Activated CD4-positive, alpha-beta T cell treated with anti-CD3 and anti-CD28 coated beads, Interleukin-2, amount 50 U/mL, for 4 hours (primary cell): ENCODE data around the gene COL13A1.

Experiments used
- DNase-seq, 2 experiments: peaks; one replicate each; pipeline ENCODE4 v3.0.0-alpha.2; 2020

The COL13A1 gene

GRCh38 chr10:69801434-69802315, at the start of gene COL13A1:
TSS of gene COL13A1 (plus strand) at chr10:69801906. CDS start at chr10:69802424, 518 bp downstream.
- DNase-seq = no peak

- no peak for DNase-seq
Observed at GRCh38 chr10:69752479-69752878, 49.2 kb upstream of the COL13A1 start.

GRCh38 chr10:69756279-69756678, 45.4 kb upstream of the COL13A1 start:
- DNase-seq = no peak

- DNase-seq = no peak
Observed at GRCh38 chr10:69757206-69757552, 44.5 kb upstream of the COL13A1 start.

GRCh38 chr10:69757553-69758309, 44.0 kb upstream of the COL13A1 start:
- no peak for DNase-seq

GRCh38 chr10:69758310-69758728, 43.4 kb upstream of the COL13A1 start:
- DNase-seq = no peak

- DNase-seq = no peak
Observed at GRCh38 chr10:69759641-69760040, 42.1 kb upstream of the COL13A1 start.

GRCh38 chr10:69760072-69760471, 41.6 kb upstream of the COL13A1 start:
- DNase-seq = no peak

GRCh38 chr10:69761320-69761719, 40.4 kb upstream of the COL13A1 start:
- DNase-seq = no peak

GRCh38 chr10:69766161-69766910, 35.4 kb upstream of the COL13A1 start:
- no peak for DNase-seq

GRCh38 chr10:69767793-69768192, 33.9 kb upstream of the COL13A1 start:
- DNase-seq = no peak

- DNase-seq = no peak
Observed at GRCh38 chr10:69768386-69768785, 33.3 kb upstream of the COL13A1 start.

GRCh38 chr10:69769395-69769992, 32.2 kb upstream of the COL13A1 start:
- DNase-seq = no peak

GRCh38 chr10:69772933-69773704, 28.6 kb upstream of the COL13A1 start:
- no peak for DNase-seq

GRCh38 chr10:69774596-69774995, 27.1 kb upstream of the COL13A1 start:
- DNase-seq = no peak

GRCh38 chr10:69780077-69780476, 21.6 kb upstream of the COL13A1 start:
- DNase-seq = no peak

- no peak for DNase-seq
Observed at GRCh38 chr10:69781576-69781975, 20.1 kb upstream of the COL13A1 start.

GRCh38 chr10:69783515-69783914, 18.2 kb upstream of the COL13A1 start:
- no peak for DNase-seq

- no peak for DNase-seq
Observed at GRCh38 chr10:69786791-69787190, 14.9 kb upstream of the COL13A1 start.

- DNase-seq = no peak
Observed at GRCh38 chr10:69787681-69788080, 14.0 kb upstream of the COL13A1 start.

- DNase-seq = no peak
Observed at GRCh38 chr10:69789164-69789576, 12.5 kb upstream of the COL13A1 start.

GRCh38 chr10:69791812-69792211, 9.9 kb upstream of the COL13A1 start:
- no peak for DNase-seq
